PC-3 (cell line): ENCODE results near the gene L3MBTL4.

Experiments
- CTCF ChIP-seq: fragments of 300-600 bp; sonication (generic); conservative IDR thresholded peaks from 2 replicates; pipeline ENCODE4 v1.5.1; 2017; ENCODE audit warnings: antibody characterized with exemption, low read depth, mild to moderate bottlenecking, low read length
- EZH2 ChIP-seq: fragments of 300-600 bp; sonication (generic); IDR thresholded peaks from one replicate; pipeline ENCODE4 v1.6.1; 2017; ENCODE audit warnings: antibody characterized with exemption, mild to moderate bottlenecking, low read length; ENCODE audit not compliant: unreplicated experiment

- TF ChIP-seq CTCF, result no peak
- no peak for TF ChIP-seq EZH2
These were observed 175.0 kb downstream of the L3MBTL4 start for GRCh38 chr18:6239716-6240115.
